NCI-H446 (cell line): Measurements from ENCODE around the gene TRIM38.
"Not testable (repeated sequence)": the region's sequence is repeated elsewhere in the genome, so short reads cannot be mapped to it uniquely, and the experiment has no call there.

Experiments
- DNase-seq, 2 experiments: peaks; one replicate each; lab custom pipeline; 2025; lab: John Stamatoyannopoulos, UW

The TRIM38 gene, protein sequence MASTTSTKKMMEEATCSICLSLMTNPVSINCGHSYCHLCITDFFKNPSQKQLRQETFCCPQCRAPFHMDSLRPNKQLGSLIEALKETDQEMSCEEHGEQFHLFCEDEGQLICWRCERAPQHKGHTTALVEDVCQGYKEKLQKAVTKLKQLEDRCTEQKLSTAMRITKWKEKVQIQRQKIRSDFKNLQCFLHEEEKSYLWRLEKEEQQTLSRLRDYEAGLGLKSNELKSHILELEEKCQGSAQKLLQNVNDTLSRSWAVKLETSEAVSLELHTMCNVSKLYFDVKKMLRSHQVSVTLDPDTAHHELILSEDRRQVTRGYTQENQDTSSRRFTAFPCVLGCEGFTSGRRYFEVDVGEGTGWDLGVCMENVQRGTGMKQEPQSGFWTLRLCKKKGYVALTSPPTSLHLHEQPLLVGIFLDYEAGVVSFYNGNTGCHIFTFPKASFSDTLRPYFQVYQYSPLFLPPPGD

DNA sequence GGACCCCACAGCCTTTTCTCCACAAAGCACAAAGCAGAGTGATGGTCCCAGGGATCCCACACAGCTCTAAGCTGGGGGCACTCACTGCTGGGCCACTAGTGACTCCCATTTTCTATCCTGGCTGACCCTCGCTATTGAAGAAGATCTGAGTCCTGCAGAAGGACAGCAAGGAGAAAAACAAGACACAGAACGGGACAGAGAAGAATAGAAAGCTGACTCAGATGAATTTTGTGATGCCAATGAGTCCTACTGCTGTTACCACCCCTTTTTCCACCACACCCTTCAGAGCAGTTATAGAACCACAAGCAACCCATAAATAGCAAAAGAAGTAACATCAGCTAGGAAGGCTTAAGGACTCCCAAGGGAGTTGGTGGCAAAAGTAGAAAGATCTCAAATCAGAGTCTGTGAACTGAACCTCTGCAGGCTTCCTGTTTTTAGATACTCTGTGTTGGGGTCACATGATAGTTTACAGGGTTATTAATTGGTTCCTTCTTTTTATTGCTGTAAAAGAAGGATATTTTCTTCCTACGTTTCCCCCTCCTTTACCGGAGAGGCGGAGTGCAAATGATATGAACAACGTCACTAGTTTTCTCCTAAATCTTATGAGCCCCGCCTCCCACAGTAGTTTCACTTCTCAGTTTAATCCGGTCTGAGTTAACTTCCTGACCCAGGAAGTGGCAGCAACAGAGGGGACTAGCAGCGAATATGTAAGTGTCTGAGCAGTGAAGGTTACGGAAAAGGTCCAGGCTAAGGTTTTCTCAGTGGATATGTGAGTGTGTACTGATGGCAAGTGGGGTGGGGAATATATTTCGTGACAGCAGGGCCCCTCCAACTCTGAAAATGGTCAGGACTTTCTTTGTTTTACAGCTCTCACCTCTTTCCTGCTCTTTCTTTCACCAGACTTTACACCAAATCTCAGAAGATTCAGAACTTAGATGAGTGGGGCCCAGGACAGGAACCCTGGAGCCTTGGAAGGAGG is at the start of gene TRIM38:
TSS of gene TRIM38 (plus strand) at position 654 of the 979 bp plus-strand sequence. CDS start 3,721 bp downstream, outside the sequence.
- DNase-seq = no peak

DNA sequence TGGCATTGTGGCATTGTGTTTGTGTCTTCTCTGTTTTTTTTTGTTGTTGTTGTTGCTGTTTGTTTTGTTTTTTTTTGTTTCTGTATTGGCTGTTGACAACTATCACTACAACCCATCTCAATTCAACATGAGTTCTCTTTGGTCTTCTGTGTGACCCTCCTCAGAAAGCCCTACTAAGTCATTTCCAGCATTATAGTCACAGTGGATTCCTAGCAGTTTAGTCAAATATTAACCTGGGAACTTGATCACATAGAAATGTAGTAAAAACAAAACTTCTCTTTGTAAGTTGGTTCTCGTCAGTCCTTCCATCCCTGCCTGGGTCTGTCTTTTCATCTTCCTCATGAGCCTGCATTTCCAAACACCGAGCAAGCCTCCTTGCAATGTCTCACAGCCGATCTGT is 48.9 kb upstream of the TRIM38 start:
- DNase-seq = no peak

DNA sequence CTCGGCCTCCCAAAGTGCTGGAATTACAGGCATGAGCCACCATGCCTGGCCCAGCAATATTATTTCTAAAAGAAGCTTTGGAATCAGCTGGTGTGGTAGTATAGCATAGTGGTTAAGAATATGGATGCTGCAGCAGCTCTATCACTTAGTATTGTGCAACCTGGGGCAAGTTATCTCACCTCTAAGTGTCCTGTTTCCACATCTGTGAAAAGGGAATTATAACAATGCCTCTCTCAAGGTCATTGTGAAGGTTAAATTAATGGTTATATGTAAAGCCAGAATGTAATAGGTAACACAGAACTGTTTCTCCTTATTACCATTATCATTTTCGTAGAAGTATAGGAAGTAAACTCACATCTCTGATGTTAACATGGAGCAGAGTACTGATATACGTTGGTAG is 46.3 kb upstream of the TRIM38 start:
- no peak for DNase-seq

DNA sequence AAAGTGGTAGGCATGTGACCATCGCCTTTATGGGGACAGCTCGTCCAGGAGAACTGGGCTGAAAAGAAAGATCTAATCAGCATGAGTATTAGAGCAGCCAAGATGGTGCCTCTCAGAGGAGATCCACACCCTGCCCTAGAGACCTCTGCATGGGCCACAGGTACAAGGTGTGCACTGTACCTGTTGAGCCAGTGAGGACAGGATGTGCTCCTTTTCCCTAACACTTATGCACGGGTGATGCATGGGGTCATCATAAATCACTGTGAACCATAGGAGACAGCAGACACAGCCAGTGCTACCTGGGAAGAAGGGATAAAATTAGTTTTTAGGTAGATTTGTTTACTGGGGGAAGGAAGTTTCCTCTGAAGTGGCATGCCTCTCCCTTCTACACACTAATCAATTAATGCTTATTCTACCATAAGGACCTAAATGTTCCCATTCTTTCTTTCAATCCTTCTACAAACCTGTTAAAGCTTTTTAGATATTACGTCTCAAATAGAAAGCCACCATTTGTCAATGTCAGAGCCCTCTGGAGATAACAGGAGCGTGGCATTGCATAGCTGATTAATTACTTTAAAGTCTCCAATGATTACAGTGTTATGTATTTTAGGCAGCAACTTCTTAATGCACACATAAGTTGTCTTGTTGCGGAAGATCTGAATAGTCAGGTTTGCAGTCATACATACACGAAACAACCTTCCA is 45.7 kb upstream of the TRIM38 start:
- DNase-seq = no peak

DNA sequence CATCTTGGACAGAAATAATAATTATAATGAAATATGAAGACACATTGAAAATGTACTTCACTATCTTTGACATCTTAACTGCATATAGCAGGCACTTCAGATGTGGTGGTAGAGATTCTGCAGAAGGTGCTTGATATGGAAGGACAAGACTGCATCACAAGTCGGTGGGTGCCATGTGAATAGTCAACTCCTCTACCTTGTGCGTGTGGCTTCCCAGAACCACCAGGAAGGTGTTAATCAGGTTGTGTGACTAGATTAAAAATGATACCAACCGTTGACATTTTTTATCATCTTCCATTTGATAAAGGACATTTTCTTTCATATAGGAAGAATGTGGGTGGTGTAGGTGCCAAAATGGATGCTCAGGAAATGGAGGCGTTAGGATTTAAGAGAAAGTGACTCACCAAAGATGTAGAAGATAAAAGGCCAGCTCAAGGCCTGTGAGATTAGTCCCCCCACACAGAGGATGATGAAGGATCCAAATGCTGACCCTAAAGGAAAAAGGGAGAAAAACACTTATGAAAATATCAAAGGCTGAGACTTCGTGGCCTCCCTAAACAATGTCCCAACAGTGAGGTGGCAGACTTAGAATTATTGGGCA is 44.4 kb upstream of the TRIM38 start:
- no peak for DNase-seq

DNA sequence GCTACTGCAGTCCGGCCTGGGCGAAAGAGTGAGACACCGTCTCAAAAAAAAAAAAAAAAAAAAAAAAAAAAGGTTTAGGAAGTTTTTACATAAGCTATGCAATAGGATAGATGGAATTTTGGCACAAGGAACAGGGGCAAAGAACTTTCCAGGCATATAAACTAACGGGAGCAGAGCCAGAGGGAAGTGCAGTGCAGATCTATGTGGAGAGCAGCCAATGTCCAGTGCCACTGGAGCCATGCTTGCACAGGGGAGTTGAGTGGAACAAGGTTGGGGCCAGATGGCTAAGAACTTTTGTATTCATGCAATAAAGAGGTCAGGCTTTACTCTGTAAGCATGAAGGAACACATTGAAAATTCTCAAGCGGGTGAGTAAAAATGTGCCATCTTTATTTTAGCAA is 42.9 kb upstream of the TRIM38 start:
- no peak for DNase-seq

DNA sequence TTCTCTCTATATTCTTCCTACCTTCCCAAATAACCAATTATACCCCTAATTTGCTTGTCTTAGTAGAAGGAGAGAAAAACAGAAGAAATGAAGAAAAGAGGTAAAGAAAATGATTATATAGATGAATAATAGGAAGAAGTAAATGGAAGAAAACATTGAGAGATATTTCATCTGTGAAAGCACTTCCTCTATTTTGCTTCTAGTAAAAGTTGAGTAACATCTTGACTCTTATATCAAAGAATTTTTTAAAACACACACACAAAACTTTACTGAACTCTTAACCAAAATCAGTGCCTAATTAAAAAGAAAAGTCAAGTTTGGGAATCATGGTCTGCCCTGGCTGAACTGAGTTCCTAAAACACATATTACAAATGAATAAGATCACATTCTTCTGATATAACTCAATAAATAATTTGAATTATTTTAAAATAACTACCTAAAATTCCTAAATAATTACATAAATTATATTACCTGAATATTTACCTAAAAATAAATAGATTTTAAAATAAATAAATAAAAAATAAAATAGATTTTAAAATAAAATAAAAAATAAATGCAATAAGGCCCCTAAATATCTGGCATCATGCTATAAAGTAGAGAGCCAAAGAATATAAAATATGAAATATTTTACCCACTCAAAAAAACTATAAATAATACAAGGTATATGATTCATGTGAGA is 40.9 kb upstream of the TRIM38 start:
- no peak for DNase-seq

DNA sequence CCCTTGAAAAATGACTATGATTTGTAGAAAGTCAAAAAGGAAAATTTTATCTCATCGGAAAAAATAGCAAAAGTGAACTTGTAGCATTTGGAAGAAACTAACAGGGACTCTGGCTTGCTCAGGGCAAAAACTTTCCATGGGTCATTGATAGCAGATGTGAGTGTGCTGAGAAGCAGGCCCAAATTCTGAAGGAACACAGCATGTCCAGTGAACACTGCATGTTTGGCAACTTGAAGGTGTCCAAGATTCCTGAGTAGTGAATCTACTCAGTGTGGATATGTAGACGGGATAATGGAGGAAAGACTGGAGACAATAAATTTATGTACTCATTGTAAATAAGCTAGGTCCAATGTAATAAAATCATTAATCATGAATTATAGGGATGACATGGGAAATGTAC is 40.3 kb upstream of the TRIM38 start:
- DNase-seq = no peak

DNA sequence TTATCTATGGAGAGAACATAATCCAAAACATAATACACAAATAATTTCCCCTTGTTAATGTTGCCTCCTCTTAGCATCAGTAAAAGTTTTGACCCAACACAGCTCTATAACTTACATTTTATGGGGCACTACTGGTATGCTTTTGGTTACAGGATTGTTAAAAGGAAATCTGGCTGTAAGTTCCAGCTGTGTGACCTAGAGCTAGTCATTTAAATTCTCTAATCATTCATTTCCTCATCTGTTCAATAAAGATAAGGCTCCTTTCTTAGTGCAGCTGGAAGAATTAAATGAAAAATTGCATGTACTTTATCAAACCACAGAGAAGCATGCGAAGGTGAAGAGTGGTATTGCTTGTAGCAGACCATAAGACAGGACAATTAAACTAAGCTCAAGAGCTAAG is 36.7 kb upstream of the TRIM38 start:
- no peak for DNase-seq

DNA sequence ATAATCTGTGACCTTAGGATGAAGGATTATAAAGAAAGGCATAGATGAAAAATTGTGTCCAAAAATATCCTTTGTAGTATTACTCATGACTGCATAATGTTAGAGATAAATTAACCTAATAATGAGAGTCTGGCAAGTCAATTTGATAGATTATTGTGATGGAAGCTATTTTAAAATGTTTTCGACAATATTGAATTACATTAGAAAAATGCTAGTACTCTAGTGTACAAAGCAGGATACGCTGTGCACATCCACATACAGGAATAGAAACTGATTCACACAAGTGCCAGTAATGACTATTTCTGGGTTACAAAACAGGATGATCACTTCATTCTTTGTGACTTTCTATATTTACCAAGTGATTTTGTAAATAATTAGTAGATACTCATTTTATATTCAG is 35.4 kb upstream of the TRIM38 start:
- no peak for DNase-seq

DNA sequence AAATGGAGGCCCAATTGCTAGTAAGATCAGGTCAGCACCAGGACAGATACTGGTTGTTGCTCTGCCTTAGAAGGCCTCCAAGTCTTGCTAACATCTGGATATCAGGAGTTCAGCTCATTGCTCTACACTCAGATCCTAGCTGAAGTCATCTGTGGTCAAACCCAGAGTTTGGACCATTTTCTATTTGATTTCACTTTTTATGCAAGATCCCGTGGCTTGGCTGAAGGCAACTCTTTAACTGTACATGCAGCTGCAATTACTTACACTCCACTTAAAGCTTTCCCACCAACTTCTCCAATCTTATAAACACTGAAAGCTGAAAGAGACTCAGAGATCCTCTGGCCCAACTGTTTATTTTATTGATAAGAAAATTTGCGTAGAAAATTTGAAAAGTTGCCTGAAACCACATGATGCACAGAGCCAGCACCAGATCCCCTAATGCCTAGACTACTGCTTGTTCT is 34.8 kb upstream of the TRIM38 start:
- DNase-seq = no peak

DNA sequence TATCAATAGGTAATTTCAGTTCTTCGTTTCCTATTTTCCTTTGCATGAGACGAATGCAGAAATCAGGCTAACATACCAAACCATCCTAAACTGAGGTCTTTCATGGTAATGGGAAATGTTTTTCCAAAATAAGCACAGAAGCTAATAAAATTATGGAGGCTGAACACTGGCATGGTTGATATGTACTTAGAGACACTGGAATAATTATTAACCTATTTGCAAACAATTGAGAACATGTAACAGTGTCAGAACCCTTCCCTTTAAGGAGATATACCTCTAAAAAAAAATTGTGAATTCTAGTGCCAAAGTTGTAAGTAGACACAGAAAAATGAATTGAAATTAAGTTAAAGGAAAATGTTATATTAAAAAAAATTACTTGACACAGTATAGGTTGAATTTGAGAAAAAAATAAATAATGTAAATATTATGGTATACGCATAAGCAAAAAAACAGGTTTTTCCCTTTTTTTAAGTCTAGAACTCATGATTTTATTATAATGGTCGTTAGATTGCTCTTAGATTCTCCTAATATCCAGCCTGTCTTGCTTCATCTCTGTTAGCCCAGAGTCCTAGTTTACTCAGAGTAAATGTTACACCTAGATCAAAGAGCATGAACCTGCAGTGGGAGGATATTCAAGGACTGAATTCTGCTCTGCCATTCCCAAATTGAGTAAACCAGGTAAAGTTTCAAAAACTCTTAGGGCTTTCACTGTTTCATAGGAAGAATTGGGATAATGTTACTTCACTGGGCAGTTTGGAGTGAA is 33.9 kb upstream of the TRIM38 start:
- no peak for DNase-seq

DNA sequence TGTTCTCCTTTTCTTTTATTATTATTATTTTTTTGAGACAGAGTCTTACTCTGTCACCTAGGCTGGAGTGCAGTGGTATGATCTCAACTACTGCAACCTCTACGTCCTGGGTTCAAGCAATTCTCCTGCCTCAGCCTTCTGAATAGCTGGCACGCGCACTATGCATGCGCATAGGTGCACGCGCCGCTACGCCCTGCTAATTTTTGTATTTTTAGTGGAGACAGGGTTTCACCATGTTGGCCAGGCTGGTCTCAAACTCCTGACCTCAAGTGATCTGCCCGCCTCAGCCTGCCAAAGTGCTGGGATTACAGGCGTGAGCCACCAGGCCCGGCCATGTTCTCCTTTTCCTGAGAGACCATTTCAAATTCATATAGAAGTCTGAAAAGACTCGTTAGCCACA is 32.8 kb upstream of the TRIM38 start:
- DNase-seq = not testable (repeated sequence)

DNA sequence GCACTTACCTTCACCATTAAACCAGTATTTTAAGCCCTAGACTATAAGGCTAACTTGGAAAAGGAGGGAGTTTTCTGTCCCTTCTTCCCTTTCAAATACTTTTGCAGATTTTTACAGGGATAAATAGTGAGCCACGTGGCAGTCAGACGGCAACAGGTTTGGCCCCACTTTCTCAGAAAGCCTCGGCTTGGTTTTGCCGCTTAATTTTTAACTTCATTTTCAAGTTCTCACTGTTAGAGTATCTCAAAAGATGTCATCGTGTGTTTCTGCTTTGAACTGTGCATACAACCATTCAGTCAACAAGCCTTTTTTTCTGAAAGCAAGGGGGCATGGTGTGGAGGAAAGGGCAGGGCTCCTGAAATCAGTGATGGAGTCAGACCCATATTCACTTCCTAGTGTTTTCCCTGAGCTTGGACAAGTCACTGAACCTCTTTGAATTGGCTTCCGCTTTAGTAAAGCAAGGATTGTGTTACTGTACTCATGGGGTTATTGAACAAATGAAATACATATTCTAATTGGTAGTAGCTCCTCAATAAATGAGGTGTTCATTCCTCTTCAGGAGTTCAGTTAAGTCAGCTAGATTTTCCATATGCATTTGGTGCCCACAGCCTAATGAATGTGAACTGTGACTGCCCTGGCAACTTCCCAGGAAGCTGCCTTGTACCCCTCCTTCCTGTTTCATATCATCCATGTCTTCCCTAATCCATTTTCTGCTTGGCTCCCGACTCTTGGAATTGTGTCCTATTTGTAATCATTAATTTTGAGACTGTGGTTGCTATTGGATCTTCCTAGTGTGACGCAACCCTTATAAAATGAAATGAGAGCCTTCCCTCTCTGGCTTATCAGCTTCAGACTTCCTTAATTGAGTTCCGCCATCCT is 31.8 kb upstream of the TRIM38 start, which contains the start of gene SLC17A2:
TSS of gene SLC17A2 (minus strand) at position 160 of the 879 bp plus-strand sequence. CDS start 4,895 bp downstream, outside the sequence.
- DNase-seq = no peak

DNA sequence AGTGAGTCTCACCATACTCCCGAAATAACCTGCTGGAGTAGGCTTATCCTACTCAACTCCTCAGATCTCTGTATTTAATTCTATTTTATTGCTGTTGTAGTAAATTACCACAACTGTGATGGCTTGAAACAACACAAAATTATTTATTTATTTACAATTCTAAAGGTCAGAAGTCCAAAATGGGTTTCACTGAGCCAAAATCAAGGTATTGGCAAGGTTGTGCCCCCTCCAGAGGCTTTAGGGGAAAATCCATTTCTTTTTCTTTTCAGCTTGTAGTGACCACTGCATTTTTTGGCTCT is 31.2 kb upstream of the TRIM38 start:
- no peak for DNase-seq

DNA sequence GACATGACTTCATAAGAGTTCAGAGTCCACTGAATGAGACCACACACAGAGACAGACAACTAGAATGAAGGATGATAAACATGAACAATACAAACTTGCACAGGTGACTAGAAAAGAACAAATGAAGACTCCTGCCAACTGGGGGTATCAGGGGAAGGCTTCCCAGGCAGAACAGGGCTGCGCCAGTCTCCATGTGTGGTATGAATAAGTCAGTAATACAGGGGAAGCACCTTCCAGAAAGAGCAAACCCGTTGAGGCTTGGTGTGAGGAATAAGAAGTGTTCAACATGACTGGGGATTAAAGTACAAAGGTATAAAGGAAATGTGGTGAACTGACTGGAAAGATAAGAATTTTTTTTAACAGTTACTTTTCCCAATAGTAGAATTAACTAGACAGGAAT is 28.4 kb upstream of the TRIM38 start:
- no peak for DNase-seq

DNA sequence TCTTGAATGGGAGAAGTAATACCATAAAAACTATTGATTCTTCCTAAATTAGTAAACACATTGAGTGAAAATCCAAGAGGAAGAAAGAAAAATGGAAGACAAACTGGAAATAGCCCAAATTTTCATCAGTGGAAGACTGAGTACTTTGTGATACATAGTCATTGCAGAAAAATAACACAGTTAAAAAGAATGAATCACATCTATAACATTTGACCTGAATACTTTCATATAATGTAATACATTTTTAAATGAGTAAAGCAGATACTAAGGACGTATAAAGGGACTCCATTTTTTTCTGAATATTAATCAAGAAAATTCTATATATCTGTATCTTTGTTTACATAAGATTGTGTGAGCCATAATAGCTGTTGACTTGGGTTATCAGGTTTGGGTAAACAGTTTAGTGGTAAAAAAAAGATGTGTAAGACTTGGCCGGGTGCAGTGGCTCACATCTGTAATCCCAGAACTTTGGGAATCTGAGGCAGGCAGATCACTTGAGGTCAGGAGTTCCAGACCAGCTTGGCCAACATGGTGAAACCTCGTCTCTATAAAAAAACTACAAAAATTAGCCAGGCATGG is 27.8 kb upstream of the TRIM38 start:
- DNase-seq = no peak

DNA sequence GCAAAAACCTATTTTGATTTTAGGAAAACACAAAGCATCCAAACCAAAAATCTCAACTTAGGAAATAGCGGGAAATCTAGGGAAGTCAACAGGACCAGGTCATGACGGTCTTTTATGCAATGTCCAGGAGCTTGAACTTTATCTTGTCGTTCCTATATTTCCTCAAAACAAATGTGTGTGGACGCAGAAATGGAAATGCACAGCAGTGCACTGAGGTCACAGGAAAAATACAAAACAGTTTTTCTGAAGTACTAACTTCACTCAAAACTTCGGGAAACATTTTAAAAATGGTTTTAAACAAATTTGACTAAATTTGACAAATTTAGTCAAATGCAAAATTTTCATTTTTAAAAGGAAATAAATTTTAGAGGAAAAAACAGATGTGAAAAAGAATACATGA is 26.6 kb upstream of the TRIM38 start:
- no peak for DNase-seq

DNA sequence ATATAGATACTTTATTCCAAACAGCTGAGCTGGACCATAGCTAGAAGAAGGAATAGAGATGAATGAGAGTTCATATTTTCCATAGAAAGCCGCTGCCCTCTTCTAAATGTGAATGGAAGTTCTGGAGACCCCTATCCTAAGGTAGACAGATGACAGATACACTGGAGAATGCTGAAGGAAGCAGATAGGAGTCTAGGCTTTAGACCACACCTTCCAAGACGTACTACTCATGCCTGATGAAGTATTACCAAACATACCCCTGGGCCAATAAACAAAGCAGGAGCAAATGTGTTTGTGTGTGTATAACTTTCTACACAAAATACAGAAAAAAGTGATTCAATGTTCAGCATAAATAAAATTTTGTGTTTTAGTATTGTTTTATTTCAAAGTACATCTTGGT is 23.0 kb upstream of the TRIM38 start:
- DNase-seq = no peak
